HepG2 (cell line): Measurements from ENCODE around the gene IQGAP2.

ENCODE experiments used
- EZH2 ChIP-seq: conservative IDR thresholded peaks from 2 replicates; pipeline ENCODE4 v1.6.1; 2012; ENCODE audit warnings: mild to moderate bottlenecking, low read depth, low read length, moderate library complexity
- FOXA1 ChIP-seq, 2 experiments: fragments of 450-650 bp in 1 of 2; sonication (generic) in 1 of 2; formaldehyde crosslinking in 1 of 2; IDR thresholded peaks; 2 replicates each; pipeline versions ENCODE4 v1.4.0 to v1.6.1; 2016 to 2020; ENCODE audit warnings: missing genetic modification reagents in 1 of 2
- MATR3 ChIP-seq: sonication (generic); formaldehyde crosslinking; IDR thresholded peaks from 2 replicates; pipeline ENCODE4 v1.4.0; 2020; ENCODE audit warnings: missing genetic modification reagents
- NBN ChIP-seq: fragments of 450-650 bp; conservative IDR thresholded peaks from 2 replicates; pipeline ENCODE4 v1.6.1; 2017
- RAD21 ChIP-seq: fragments of 450-650 bp; formaldehyde crosslinking; IDR thresholded peaks from 2 replicates; pipeline ENCODE4 v1.5.0; 2020; ENCODE audit warnings: mild to moderate bottlenecking
- ZEB1 ChIP-seq: IDR thresholded peaks from 2 replicates; pipeline ENCODE4 v1.6.1; 2012; ENCODE audit warnings: mild to moderate bottlenecking, low read depth, inconsistent platforms; ENCODE audit not compliant: insufficient replicate concordance
- ZNF138 ChIP-seq: sonication (generic); formaldehyde crosslinking; IDR thresholded peaks from 2 replicates; pipeline ENCODE4 v1.5.0; 2020; ENCODE audit warnings: mild to moderate bottlenecking, low read depth, missing genetic modification reagents
- ZNF75D ChIP-seq: sonication (generic); formaldehyde crosslinking; IDR thresholded peaks from 2 replicates; pipeline ENCODE4 v1.8.1; 2023; ENCODE audit warnings: missing genetic modification reagents, mild to moderate bottlenecking, borderline replicate concordance
- ZSCAN31 ChIP-seq: sonication (generic); formaldehyde crosslinking; IDR thresholded peaks from 2 replicates; pipeline ENCODE4 v1.5.0; 2020; ENCODE audit warnings: low read depth, mild to moderate bottlenecking, missing genetic modification reagents
- TF ChIP-seq, protein P1 (sequence below): sonication (generic); formaldehyde crosslinking; IDR thresholded peaks from 2 replicates; pipeline ENCODE4 v1.5.0; 2020; ENCODE audit warnings: missing genetic modification reagents
- TF ChIP-seq, protein P2 (sequence below): sonication (generic); formaldehyde crosslinking; IDR thresholded peaks from 2 replicates; pipeline ENCODE4 v1.5.0; 2020; ENCODE audit warnings: missing genetic modification reagents

DNA sequence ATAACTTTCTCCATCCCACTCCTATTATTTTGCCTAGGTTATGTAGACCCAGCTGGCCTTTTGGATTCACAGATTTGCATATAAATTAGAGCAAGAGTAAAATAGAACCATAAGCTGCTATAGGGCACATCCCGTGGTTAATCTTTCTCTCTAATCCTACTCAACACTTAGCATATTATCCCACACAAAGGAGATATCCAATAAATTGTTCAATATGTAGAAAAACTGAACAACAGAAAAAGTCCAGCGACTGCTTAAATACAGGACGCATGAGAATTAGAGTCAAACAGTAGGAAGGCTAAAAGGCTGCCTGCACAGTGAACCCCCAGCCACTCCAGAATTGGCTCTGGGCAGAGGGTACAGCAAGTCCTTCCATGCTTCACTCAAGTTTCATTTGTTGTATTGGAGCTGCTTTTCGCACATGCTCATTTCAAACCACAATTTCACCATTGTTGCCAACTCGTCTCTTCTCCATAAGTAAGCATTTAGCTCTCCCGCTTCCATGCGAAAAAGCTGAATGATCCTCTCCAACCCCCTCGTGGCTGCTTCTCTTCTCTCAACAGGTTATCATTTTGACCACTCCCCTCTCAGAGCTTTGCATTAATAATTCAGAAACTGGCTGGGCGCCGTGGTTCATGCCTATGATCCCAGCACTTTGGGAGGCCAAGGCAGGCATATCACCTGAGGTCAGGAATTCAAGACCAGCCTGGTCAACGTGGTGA lies 14.1 kb upstream of the IQGAP2 start:
- TF ChIP-seq MATR3 (CRISPR knock-in tag) (no peak), NBN (no peak), FOXA1 (IDR thresholded peaks at IDR 0.05) (no peak), FOXA1 (CRISPR knock-in tag; IDR thresholded peaks at IDR 0.05) (no peak), EZH2 (no peak), ZNF138 (CRISPR knock-in tag) (no peak), ZNF75D (CRISPR knock-in tag) (no peak), ZEB1 (no peak), ZSCAN31 (no peak), RAD21 (CRISPR knock-in tag) (no peak)
- TF ChIP-seq, protein P1, sequence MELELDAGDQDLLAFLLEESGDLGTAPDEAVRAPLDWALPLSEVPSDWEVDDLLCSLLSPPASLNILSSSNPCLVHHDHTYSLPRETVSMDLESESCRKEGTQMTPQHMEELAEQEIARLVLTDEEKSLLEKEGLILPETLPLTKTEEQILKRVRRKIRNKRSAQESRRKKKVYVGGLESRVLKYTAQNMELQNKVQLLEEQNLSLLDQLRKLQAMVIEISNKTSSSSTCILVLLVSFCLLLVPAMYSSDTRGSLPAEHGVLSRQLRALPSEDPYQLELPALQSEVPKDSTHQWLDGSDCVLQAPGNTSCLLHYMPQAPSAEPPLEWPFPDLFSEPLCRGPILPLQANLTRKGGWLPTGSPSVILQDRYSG (CRISPR knock-in tag): no peak
- TF ChIP-seq, protein P2, sequence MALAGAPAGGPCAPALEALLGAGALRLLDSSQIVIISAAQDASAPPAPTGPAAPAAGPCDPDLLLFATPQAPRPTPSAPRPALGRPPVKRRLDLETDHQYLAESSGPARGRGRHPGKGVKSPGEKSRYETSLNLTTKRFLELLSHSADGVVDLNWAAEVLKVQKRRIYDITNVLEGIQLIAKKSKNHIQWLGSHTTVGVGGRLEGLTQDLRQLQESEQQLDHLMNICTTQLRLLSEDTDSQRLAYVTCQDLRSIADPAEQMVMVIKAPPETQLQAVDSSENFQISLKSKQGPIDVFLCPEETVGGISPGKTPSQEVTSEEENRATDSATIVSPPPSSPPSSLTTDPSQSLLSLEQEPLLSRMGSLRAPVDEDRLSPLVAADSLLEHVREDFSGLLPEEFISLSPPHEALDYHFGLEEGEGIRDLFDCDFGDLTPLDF (CRISPR knock-in tag): no peak
